Cardiac muscle cell (in vitro differentiated cells and primary cell): ENCODE data around the gene BTC. TPM values are rescaled to one million over a fixed set of nuclear protein-coding genes. Genes with fewer than 3 reads are reported as not detected.

Experiments
- DNase-seq, 2 donors: peaks; one replicate each; pipeline versions ENCODE4 v3.0.0 to v3.0.0-alpha.2; 2010 to 2017; ENCODE audit warnings: low read depth in 1 of 2, low spot score in 1 of 2
- H3K27ac ChIP-seq: fragments of 200-600 bp; sonication (generic); 2 replicates; pipeline ENCODE4 v1.5.1; 2016
- H3K27me3 ChIP-seq: fragments of 200-600 bp; sonication (generic); 2 replicates; pipeline ENCODE4 v1.6.0; 2016; ENCODE audit warnings: control low read depth
- H3K36me3 ChIP-seq: fragments of 200-600 bp; sonication (generic); 2 replicates; pipeline ENCODE4 v1.5.1; 2016; ENCODE audit warnings: control low read depth
- H3K4me1 ChIP-seq: fragments of 200-600 bp; sonication (generic); 2 replicates; pipeline ENCODE4 v1.8.1; 2017; ENCODE audit warnings: low read depth, mild to moderate bottlenecking, mixed run types
- H3K4me3 ChIP-seq: fragments of 200-600 bp; sonication (generic); 2 replicates; pipeline ENCODE4 v1.5.1; 2016; ENCODE audit warnings: mild to moderate bottlenecking
- H3K9me3 ChIP-seq: fragments of 200-600 bp; sonication (generic); 2 replicates; pipeline ENCODE4 v1.5.1; 2017; ENCODE audit warnings: low read depth, mild to moderate bottlenecking, control low read depth
- polyA plus RNA-seq: library from polyadenylated mRNA; unstranded; fragments of >200 nt; fragmentation: Nextera tagmentation; extraction: Ambion mirVana; gene quantifications from 2 replicates; pipeline ENCODE4 v1.2.1, GENCODE V29; 2016
- total RNA-seq: library from RNA; depleted of rRNA; stranded (reverse); fragments of >200 nt; gene quantifications from 2 replicates; pipeline ENCODE4 v1.2.3, GENCODE V29; 2016
- TF ChIP-seq, protein P1 (sequence below): IDR thresholded peaks from 2 replicates; pipeline ENCODE4 v1.5.1; 2012; ENCODE audit warnings: low read depth, mild to moderate bottlenecking, low read length

BTC gene, protein sequence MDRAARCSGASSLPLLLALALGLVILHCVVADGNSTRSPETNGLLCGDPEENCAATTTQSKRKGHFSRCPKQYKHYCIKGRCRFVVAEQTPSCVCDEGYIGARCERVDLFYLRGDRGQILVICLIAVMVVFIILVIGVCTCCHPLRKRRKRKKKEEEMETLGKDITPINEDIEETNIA
- not detected in 2 replicates for total RNA-seq
- 0.79 TPM in 1 of 2 replicates, not detected in the other for polyA plus RNA-seq

GRCh38 chr4:74794382-74795010 is at the start of gene BTC:
TSS of gene BTC (minus strand) at chr4:74794523. CDS start at chr4:74794325, 198 bp downstream.
- no peaks in the 10 kb centered on the region for H3K9me3 ChIP-seq
- H3K4me1 ChIP-seq: no peaks in the 10 kb centered on the region
- DNase-seq: peak; percentile 21 to 22
- TF ChIP-seq, protein P1, sequence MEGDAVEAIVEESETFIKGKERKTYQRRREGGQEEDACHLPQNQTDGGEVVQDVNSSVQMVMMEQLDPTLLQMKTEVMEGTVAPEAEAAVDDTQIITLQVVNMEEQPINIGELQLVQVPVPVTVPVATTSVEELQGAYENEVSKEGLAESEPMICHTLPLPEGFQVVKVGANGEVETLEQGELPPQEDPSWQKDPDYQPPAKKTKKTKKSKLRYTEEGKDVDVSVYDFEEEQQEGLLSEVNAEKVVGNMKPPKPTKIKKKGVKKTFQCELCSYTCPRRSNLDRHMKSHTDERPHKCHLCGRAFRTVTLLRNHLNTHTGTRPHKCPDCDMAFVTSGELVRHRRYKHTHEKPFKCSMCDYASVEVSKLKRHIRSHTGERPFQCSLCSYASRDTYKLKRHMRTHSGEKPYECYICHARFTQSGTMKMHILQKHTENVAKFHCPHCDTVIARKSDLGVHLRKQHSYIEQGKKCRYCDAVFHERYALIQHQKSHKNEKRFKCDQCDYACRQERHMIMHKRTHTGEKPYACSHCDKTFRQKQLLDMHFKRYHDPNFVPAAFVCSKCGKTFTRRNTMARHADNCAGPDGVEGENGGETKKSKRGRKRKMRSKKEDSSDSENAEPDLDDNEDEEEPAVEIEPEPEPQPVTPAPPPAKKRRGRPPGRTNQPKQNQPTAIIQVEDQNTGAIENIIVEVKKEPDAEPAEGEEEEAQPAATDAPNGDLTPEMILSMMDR: peak; percentile 44
- no peaks in the 10 kb centered on the region for H3K36me3 ChIP-seq
- H3K4me3 ChIP-seq: peak within 1 kb of the TSS; percentile 38
- peaks cover 47% of the 10 kb centered on the region for H3K27me3 ChIP-seq
- H3K27ac ChIP-seq: no peak within 1 kb of the TSS

- no peaks in the 10 kb centered on the region for H3K4me1 ChIP-seq
- no peak overlapping the region for H3K4me3 ChIP-seq
- TF ChIP-seq, protein P1: no peak
- DNase-seq: peak in 1 of 2 donors; percentile 21
- H3K36me3 ChIP-seq: no peaks in the 10 kb centered on the region
- no peaks in the 10 kb centered on the region for H3K27me3 ChIP-seq
- H3K27ac ChIP-seq: no peak overlapping the region
- no peaks in the 10 kb centered on the region for H3K9me3 ChIP-seq
These were observed 46.7 kb upstream of the BTC start for GRCh38 chr4:74840936-74841509.

DNA sequence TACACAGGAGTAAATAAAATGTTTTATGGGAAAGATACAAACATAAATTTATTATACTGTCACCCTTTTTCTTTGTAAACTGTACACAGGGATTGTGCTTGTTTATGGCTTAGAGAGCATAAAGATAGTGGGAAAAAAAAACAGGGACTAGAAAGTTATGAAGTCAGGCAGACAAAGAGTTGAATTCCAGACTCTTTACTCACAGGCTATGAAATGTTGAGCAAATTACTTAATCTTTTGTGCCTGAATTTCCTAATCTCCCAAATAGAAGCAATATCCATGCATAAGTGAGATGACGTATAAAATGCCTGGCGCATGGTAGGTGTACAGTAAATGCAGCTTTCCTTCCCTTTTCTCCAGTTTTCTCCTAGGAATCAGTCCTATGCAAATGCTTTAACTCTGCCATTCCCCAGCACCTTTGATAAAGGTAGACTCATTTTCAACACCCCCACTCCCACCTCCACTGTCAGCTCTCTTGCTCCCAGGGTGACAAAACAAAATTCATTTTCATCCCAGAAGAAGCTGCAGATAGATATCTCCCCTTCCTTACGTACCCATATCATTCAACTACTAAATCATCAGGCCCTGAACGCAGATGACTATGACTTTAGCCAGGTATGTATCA is 44.5 kb upstream of the BTC start:
- no peak overlapping the region for H3K27ac ChIP-seq
- TF ChIP-seq, protein P1: no peak

GRCh38 chr4:74830928-74831327 is 36.6 kb upstream of the BTC start:
- Histone ChIP-seq H3K27ac (no peak overlapping the region), H3K36me3 (no peaks in the 10 kb centered on the region), H3K4me3 (no peak overlapping the region), H3K9me3 (no peaks in the 10 kb centered on the region), H3K4me1 (no peaks in the 10 kb centered on the region), H3K27me3 (no peaks in the 10 kb centered on the region)
- TF ChIP-seq, protein P1: peak; percentile 26
- DNase-seq: peak in 1 of 2 donors; percentile 6

More for the DNA sequence above, 44.5 kb upstream of the BTC start:
- no peaks in the 10 kb centered on the region for H3K36me3 ChIP-seq
- peak in 1 of 2 donors; percentile 83 for DNase-seq
- H3K9me3 ChIP-seq: no peaks in the 10 kb centered on the region
- no peaks in the 10 kb centered on the region for H3K27me3 ChIP-seq
- H3K4me1 ChIP-seq: no peaks in the 10 kb centered on the region
- H3K4me3 ChIP-seq: no peak overlapping the region

- Histone ChIP-seq H3K4me1 (no peaks in the 10 kb centered on the region), H3K9me3 (no peaks in the 10 kb centered on the region), H3K4me3 (no peak overlapping the region), H3K27me3 (no peaks in the 10 kb centered on the region), H3K27ac (no peak overlapping the region), H3K36me3 (no peaks in the 10 kb centered on the region)
- TF ChIP-seq, protein P1: no peak
- no peak for DNase-seq
These were observed 28.9 kb upstream of the BTC start for GRCh38 chr4:74823194-74823593.
